Measurements from ENCODE around the gene BABAM2. TPM values are rescaled to one million over a fixed set of nuclear protein-coding genes. Genes with fewer than 3 reads are reported as not detected.

Gene BABAM2
- total RNA-seq, 1 experiment from 2014 or later, result 16.3 TPM

DNA sequence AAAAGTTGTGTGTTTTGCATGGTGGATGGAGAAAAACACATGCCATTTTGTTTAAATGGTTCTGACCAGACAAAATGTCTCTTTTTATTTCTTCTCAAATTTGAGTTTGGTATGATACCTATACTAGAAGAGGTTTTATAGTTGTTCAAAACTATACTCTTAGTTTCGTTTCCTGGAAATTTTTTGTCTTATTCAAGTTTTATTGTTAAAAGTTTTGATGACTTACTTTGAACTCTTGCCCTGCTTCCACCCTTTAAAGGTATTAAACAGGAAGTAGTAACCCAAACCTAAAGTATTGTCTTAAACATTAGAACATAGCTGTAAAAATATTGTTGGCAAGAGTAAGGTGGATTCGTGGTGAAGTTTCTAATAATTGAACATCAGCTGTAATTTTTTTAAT, 98.2 kb downstream of the BABAM2 start:
- peaks cover 18% of the 10 kb centered on the region for H3K4me1 ChIP-seq (ENCODE audit: insufficient read depth, low read length)
- intact Hi-C loops (cut with micrococcal nuclease), result no loop called here
- CTCF ChIA-PET, result no interaction called here

DNA sequence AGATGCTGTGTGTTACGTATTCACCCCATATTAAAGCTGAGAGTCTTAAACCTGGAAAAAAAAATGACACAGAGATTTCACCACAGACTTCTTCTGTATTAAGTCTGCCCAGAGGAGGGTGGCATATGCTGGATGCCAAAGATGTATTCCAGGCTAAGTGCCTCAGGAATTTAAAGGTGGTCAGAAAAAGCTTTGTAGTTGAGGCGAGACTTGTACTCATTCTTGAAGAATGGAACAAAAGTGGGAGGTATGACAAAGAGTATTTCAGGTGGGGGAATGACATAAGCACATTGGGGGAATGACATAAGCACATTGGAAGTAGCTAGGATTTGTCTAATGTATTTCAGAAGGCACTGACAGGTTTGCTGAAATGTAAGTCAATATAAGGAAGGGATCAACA, 98.6 kb downstream of the BABAM2 start:
- H3K27ac ChIP-seq (ENCODE audit: low read length), result no peak overlapping the region
- H4K20me1 ChIP-seq (ENCODE audit: low read length), result no peaks in the 10 kb centered on the region

More for the DNA sequence above, 98.2 kb downstream of the BABAM2 start:
- Histone ChIP-seq H3K4me3 (ENCODE audit: low read length) (no peak overlapping the region), H2AFZ (ENCODE audit: low read length) (no peak overlapping the region), H3K9me3 (ENCODE audit: low read length) (no peaks in the 10 kb centered on the region), H3K36me3 (ENCODE audit: low read depth, low read length) (no peaks in the 10 kb centered on the region), H3K79me2 (ENCODE audit: low read length) (no peaks in the 10 kb centered on the region), H4K20me1 (ENCODE audit: low read length) (no peaks in the 10 kb centered on the region), H3K4me2 (ENCODE audit: low read length) (no peak overlapping the region), H3K27ac (ENCODE audit: low read length) (no peak overlapping the region), H3K9ac (ENCODE audit: low read length) (no peak overlapping the region), H3K27me3 (ENCODE audit: low read length) (no peaks in the 10 kb centered on the region), H3F3A (ENCODE audit: low read length, unreplicated experiment) (no peaks in the 10 kb centered on the region), H3K9me2 (replicated peaks; ENCODE audit: low read length) (0 out of 2 replicates have a peak, but pooled peaks cover 4% of the 10 kb centered on the region)
- POLR2A ChIA-PET (ENCODE audit: unreplicated experiment), result no interaction called here
- ATAC-seq, result no peak
- DNase-seq, result no peak
- TF ChIP-seq, protein P1, sequence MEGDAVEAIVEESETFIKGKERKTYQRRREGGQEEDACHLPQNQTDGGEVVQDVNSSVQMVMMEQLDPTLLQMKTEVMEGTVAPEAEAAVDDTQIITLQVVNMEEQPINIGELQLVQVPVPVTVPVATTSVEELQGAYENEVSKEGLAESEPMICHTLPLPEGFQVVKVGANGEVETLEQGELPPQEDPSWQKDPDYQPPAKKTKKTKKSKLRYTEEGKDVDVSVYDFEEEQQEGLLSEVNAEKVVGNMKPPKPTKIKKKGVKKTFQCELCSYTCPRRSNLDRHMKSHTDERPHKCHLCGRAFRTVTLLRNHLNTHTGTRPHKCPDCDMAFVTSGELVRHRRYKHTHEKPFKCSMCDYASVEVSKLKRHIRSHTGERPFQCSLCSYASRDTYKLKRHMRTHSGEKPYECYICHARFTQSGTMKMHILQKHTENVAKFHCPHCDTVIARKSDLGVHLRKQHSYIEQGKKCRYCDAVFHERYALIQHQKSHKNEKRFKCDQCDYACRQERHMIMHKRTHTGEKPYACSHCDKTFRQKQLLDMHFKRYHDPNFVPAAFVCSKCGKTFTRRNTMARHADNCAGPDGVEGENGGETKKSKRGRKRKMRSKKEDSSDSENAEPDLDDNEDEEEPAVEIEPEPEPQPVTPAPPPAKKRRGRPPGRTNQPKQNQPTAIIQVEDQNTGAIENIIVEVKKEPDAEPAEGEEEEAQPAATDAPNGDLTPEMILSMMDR (conservative IDR thresholded peaks at IDR 0.05; ENCODE audit: low read depth, low read length), result no peak
- TF ChIP-seq EZH2 (IDR thresholded peaks at IDR 0.05; ENCODE audit: low read length, unreplicated experiment), result no peak
- no peak for TF ChIP-seq EZH2phosphoT487 (IDR thresholded peaks at IDR 0.05; ENCODE audit: borderline replicate concordance, low read length)
- no TSS peak for BruUV-seq (replicated peaks)

DNA sequence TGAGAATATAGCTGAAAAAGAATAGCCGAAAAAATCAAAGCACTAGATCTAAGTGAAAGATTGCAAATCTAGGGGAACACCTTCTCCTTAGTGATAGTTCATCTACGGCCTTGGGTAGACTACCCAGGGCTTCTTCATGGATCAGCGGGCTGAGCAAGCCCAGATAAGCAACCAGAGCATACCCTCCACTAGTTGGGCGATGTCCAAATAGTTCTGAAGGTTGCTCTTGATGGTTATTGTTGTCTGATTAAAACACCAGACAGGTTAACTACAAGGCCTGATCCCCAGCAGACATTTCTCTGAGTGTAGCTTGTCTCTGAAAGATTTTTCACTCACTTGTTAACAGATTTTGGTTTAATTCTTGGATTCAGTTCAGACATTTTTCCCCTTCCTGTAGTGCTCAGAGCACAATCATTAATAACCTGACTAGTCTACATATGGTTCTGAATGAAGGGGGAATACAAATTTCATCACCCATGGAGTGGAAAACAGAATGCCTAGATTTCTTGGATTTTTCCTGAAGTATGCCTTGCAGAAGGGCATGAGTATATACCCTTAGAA, 99.6 kb downstream of the BABAM2 start:
- no peak for TF ChIP-seq EZH2phosphoT487 (IDR thresholded peaks at IDR 0.05; ENCODE audit: borderline replicate concordance, low read length)
- TF ChIP-seq, protein P1 (conservative IDR thresholded peaks at IDR 0.05; ENCODE audit: low read depth, low read length), result no peak
- TF ChIP-seq EZH2 (IDR thresholded peaks at IDR 0.05; ENCODE audit: low read length, unreplicated experiment), result no peak
- H3K9me2 ChIP-seq (replicated peaks; ENCODE audit: low read length), result 0 out of 2 replicates have a peak, but pooled peaks cover 4% of the 10 kb centered on the region
- DNase-seq, result no peak
- H3K9me3 ChIP-seq (ENCODE audit: low read length), result no peaks in the 10 kb centered on the region
- H4K20me1 ChIP-seq (ENCODE audit: low read length), result no peaks in the 10 kb centered on the region
- H2AFZ ChIP-seq (ENCODE audit: low read length), result no peak overlapping the region
- ATAC-seq, result no peak
- no TSS peak for BruUV-seq (replicated peaks)
- intact Hi-C loops (cut with micrococcal nuclease), result no loop called here
- no peaks in the 10 kb centered on the region for H3F3A ChIP-seq (ENCODE audit: low read length, unreplicated experiment)
- H3K4me1 ChIP-seq (ENCODE audit: insufficient read depth, low read length), result peaks cover 19% of the 10 kb centered on the region
- H3K36me3 ChIP-seq (ENCODE audit: low read depth, low read length), result no peaks in the 10 kb centered on the region
- no peak overlapping the region for H3K4me2 ChIP-seq (ENCODE audit: low read length)
- CTCF ChIA-PET, result no interaction called here
- H3K9ac ChIP-seq (ENCODE audit: low read length), result no peak overlapping the region
- no peaks in the 10 kb centered on the region for H3K79me2 ChIP-seq (ENCODE audit: low read length)
- POLR2A ChIA-PET (ENCODE audit: unreplicated experiment), result no interaction called here
- no peaks in the 10 kb centered on the region for H3K27me3 ChIP-seq (ENCODE audit: low read length)
- H3K27ac ChIP-seq (ENCODE audit: low read length), result no peak overlapping the region
- no peak overlapping the region for H3K4me3 ChIP-seq (ENCODE audit: low read length)

More for the DNA sequence above, 98.6 kb downstream of the BABAM2 start:
- Histone ChIP-seq H3K79me2 (ENCODE audit: low read length) (no peaks in the 10 kb centered on the region), H3F3A (ENCODE audit: low read length, unreplicated experiment) (no peaks in the 10 kb centered on the region), H3K36me3 (ENCODE audit: low read depth, low read length) (no peaks in the 10 kb centered on the region), H3K27me3 (ENCODE audit: low read length) (no peaks in the 10 kb centered on the region), H3K4me3 (ENCODE audit: low read length) (no peak overlapping the region), H3K4me2 (ENCODE audit: low read length) (no peak overlapping the region), H3K4me1 (ENCODE audit: insufficient read depth, low read length) (peaks cover 19% of the 10 kb centered on the region), H2AFZ (ENCODE audit: low read length) (no peak overlapping the region), H3K9ac (ENCODE audit: low read length) (no peak overlapping the region), H3K9me2 (replicated peaks; ENCODE audit: low read length) (0 out of 2 replicates have a peak, but pooled peaks cover 4% of the 10 kb centered on the region), H3K9me3 (ENCODE audit: low read length) (no peaks in the 10 kb centered on the region)
- ChIA-PET POLR2A (ENCODE audit: unreplicated experiment) (no interaction called here), CTCF (no interaction called here)
- DNase-seq (no peak), ATAC-seq (no peak)
- no TSS peak for BruUV-seq (replicated peaks)
- TF ChIP-seq EZH2phosphoT487 (IDR thresholded peaks at IDR 0.05; ENCODE audit: borderline replicate concordance, low read length) (no peak), EZH2 (IDR thresholded peaks at IDR 0.05; ENCODE audit: low read length, unreplicated experiment) (no peak)
- TF ChIP-seq, protein P1 (conservative IDR thresholded peaks at IDR 0.05; ENCODE audit: low read depth, low read length), result no peak
- intact Hi-C loops (cut with micrococcal nuclease), result no loop called here

Measured in PC-3 (cell line).